NB4 (cell line): ENCODE results near the gene ZNF496.

Source experiments
- DNase-seq: peaks from one replicate; pipeline ENCODE4 v3.0.0; 2010; ENCODE audit warnings: low read depth
- H3K4me3 ChIP-seq: one replicate; pipeline ENCODE4 v1.5.1; 2011; ENCODE audit warnings: mild to moderate bottlenecking, low read depth, low read length, moderate library complexity
- MYC ChIP-seq: IDR thresholded peaks from 2 replicates; pipeline ENCODE4 v1.6.1; 2011; ENCODE audit warnings: low read depth, low read length
- POLR2A ChIP-seq: IDR thresholded peaks from 2 replicates; pipeline ENCODE4 v1.6.1; 2011; ENCODE audit warnings: mild to moderate bottlenecking; ENCODE audit not compliant: insufficient read length; ENCODE audit errors: extremely low read depth
- TF ChIP-seq, protein P1 (sequence below): IDR thresholded peaks from 2 replicates; pipeline ENCODE4 v1.6.1; 2011; ENCODE audit warnings: low read depth, low read length
- TF ChIP-seq, protein P2 (sequence below): IDR thresholded peaks from one replicate; pipeline ENCODE4 v1.5.1; 2012; ENCODE audit warnings: low read depth, low read length

Gene ZNF496

DNA sequence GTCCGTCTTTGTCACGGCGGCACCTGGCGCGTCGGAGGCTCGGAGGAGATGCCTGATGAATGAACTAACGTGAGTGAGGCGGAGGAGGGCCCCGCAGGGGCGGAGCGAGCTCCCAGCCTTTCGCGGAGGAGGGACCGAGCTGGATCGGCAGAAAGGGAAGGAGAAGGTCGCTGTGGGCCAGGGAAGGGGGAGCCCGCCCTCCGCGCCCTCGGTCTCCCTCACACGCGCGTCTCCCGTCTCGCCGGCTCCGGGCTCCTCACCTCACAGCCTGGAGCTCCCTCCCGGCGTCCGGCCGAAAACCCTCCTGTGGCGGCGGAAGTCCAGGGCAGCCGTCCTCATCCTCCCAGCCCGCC is 519 bp downstream of the ZNF496 start:
- peak; percentile 86 for DNase-seq
- H3K4me3 ChIP-seq: peak overlapping the region; percentile 66
- peak; percentile 33 for TF ChIP-seq POLR2A
- peak; percentile 10; the same call in 1 of the 2 replicates for TF ChIP-seq MYC
- TF ChIP-seq, protein P1, sequence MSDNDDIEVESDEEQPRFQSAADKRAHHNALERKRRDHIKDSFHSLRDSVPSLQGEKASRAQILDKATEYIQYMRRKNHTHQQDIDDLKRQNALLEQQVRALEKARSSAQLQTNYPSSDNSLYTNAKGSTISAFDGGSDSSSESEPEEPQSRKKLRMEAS: no peak
- TF ChIP-seq, protein P2, sequence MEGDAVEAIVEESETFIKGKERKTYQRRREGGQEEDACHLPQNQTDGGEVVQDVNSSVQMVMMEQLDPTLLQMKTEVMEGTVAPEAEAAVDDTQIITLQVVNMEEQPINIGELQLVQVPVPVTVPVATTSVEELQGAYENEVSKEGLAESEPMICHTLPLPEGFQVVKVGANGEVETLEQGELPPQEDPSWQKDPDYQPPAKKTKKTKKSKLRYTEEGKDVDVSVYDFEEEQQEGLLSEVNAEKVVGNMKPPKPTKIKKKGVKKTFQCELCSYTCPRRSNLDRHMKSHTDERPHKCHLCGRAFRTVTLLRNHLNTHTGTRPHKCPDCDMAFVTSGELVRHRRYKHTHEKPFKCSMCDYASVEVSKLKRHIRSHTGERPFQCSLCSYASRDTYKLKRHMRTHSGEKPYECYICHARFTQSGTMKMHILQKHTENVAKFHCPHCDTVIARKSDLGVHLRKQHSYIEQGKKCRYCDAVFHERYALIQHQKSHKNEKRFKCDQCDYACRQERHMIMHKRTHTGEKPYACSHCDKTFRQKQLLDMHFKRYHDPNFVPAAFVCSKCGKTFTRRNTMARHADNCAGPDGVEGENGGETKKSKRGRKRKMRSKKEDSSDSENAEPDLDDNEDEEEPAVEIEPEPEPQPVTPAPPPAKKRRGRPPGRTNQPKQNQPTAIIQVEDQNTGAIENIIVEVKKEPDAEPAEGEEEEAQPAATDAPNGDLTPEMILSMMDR: no peak

DNA sequence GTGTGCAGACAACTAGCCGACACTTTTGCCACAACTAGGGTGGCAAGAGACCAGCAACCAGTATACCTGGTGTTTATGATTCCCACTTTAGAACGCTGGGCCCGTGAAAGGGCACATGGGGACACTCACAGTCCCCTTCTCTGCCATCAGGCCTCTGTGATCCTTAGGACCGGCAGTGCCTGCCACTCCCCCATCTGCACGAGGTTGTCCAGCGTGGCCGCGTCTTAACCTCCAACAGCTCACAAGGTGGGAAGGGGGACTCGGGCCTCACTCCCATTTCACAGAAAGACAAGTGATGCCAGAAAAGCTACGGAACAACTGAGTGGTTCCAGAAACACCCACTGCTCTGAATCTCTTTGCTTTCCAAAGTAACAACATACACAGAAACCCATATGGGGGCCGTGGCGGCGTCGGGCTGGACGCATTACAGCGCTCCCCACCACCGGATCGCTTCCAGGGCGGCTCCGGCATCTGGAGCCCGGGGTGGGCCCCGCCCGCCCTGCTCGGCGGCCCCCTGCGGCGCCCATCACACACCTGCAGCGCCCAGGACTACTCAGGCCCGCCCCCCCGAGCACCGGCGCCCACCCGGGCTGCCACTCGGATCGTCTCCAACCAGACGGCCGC is 1.0 kb downstream of the ZNF496 start:
- TF ChIP-seq MYC (no peak), POLR2A (no peak)
- TF ChIP-seq, protein P2: no peak
- TF ChIP-seq, protein P1: no peak
- H3K4me3 ChIP-seq: peak overlapping the region; percentile 66
- DNase-seq: no peak

DNA sequence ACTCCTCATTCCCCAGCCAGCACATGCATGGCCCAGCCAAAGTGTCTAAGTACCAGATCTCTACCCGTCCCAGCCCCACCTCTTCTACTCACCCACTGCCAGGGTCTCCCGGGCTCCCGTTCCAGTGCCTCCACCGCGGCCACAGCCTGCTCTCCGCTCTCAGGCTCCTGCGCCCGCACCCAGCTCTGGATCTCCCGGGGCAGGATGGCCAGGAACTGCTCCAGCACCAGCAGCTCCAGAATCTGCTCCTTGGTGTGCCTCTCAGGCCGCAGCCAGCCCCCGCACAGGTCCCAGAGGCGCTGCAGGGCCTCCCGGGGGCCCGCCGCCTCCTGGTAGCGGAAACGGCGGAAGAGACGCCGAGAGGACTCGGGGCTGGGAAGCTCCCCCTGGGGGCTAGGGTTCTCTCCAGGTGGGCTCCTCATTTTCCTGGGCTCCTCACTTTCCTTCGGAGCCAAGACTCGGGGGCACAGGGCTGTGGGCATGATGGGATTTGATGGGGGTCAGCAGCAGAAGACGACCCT is 2.5 kb downstream of the ZNF496 start:
- TF ChIP-seq MYC (no peak), POLR2A (no peak)
- TF ChIP-seq, protein P1: no peak
- TF ChIP-seq, protein P2: no peak
- no peak for DNase-seq
- H3K4me3 ChIP-seq: no peak overlapping the region

DNA sequence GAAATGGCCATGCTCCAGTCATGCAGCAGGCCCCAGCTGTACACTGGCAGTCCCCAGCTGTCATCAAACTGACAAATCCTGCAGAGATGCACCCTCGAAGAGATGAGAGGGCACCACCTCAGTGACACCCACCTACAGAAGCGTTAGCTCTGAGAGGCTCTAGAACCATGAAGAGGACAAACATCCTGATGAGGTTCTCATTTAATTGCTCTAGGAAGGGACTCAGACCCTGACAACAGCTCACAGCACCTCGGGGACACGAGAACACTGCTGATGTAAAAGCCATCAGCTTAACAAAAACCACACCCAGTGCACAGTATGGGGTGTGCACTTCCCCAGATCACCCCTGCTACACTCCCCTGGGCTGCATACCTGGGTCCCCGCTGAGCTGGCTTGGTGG is 3.4 kb downstream of the ZNF496 start:
- no peak for TF ChIP-seq POLR2A
- TF ChIP-seq, protein P1: no peak
- no peak for TF ChIP-seq MYC
- TF ChIP-seq, protein P2: no peak
- no peak for DNase-seq
- no peak overlapping the region for H3K4me3 ChIP-seq

DNA sequence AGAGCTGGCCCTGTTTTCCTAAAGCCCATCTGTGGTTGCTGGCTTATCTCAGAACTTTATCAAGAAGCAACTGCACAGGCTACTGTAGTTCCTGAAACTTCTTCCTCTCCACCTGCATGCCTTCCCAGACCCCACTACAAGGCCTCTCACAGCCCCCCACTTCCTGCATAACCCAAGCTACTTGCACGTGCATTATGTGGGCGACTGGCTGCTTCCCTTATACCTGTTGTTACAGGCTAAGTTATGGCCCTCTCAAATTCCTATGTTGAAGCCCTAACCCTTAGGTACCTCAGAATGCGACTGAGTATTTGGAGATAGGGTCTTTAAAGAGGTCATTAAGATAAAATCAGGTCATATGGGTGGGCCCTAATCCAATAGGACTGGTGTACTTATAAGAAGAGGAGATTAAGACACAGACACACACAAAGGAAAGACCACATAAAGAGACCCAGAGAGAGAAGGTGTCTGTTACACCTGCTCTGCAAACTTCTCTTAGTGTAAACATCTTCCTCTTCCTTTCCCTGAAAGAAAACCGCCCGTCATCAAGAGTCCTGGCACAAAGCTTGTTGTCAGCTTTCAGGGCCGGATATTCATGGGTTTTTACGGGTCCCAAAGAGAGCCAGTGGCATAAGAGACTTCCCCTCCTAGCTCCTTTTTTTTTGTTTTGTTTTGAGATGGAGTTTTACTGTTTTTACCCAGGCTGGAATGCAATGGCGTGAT is 5.1 kb downstream of the ZNF496 start:
- H3K4me3 ChIP-seq: no peak overlapping the region
- no peak for DNase-seq
- TF ChIP-seq, protein P2: no peak
- TF ChIP-seq POLR2A (no peak), MYC (no peak)
- TF ChIP-seq, protein P1: no peak
